ENCODE measurements around the gene MEX3A.

MEX3A gene

DNA sequence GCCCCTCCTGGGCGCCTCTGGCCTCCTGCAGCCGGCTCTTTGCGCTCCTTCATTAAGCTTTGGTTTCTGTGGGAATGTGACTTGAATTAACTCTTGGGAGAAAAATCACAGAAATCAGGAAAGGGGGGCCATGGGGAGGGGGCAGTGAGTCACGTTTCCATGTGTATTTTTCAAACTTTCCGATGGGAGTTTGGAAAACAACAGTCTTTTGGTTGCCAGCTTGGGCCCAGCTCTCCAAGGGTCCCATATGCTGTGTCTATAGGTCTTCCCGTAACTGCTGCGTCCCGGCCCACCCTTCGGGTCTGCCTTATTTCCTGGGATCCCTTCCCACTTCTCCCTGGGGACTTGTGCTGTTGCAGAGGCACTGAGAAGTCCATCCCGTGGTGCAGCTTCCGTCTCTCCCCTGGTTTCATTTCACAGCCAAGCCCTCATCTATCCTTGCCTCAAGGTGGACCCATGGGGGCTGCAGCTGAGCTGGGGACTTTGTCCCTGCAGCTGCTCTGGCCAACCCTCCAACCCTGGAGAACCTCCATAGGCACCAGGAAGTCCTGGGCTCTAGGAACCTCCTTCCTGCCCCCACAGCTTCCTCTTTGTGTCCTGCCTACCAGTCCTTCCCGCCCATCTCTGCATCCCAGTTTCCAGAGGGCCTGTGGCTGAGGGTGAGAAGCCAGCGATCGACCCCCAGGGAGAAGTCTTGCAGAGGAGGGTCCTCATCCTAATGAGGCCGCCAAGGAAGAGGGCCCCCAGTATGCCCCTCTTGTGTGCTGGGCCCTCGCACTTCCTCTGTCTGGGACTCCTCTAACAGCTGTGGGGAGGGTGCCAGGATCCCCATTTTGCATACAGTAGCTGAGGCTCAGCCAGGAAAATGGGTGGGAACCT, 20.6 kb upstream of the MEX3A start:
- no peak for DNase-seq (ENCODE audit: low spot score)

DNA sequence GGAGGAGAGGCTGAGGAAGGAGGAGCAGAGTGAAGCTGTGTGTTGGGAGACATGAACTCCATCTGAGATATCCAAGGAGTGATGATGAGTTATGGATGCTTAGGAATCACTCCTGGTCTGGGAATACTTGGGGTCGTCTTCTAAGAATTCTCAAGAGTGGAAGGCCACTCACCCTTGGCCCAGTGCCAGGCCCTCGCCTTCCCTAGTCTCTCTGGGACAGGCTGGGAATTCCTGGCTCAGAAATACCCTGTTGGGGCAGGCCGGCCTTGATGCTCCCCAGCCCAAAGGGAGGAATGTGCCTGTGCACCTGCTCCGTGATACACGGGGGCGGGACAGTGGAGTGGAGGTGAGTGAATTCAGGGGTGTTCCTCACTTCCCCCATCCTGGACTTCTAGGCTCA, 19.6 kb upstream of the MEX3A start:
- no peak for DNase-seq (ENCODE audit: low spot score)

DNA sequence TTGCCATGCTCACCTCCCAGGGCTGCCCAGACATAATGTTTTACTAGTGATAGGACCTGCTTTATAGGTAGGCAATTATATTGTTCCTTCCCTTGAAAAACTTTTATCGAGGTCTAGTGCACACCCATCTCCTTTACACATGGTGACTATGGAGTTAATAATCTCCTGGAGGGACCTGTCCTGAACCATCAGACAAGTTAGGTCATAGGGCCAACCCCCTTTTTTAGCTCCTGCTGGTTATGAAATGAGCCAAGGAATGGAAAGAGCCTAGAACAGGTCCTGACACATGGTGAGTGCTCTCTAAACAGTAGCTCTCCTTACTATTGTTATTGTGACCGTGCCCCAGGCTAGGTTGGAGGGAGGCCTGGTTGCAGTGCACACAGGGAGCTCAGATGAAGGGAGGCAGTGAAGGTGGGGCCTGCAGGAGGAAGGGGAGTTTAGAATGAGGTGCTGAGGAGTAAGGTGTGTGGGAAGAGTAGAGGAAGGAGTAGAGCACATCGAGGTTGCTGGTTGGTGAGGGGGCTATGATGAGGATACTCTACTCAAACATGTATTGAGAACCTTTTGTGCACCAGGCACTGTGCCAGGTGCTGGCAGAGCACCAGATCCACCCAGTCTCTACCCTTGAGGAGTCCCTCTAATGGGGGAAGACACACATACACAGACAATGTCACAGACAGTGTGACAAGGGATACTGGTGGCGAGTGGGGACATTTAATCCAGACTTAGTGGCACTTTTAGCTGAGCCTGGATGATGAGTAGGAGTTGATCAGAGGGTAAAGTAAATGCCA, 18.1 kb upstream of the MEX3A start:
- no peak for DNase-seq (ENCODE audit: low spot score)

DNA sequence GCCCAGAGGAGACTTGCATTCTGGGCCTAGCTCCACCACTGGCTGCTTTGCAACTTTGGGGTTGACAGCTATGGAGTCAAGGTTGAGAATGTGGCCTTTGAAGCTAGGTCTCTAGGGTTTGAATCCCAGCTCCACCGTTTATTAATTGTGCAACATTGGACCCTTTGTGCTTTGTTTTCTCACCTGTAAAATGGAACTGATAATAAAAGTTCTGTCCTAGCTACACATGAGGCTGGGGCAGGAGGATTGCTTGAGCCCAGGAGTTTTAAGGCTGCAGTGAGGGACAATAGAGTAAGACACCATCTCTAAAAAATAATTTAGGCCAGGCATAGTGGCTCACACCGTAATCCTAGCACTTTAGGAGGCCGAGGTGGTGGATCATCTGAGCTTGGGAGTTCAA, 17.0 kb upstream of the MEX3A start:
- DNase-seq (ENCODE audit: low spot score) = no peak

DNA sequence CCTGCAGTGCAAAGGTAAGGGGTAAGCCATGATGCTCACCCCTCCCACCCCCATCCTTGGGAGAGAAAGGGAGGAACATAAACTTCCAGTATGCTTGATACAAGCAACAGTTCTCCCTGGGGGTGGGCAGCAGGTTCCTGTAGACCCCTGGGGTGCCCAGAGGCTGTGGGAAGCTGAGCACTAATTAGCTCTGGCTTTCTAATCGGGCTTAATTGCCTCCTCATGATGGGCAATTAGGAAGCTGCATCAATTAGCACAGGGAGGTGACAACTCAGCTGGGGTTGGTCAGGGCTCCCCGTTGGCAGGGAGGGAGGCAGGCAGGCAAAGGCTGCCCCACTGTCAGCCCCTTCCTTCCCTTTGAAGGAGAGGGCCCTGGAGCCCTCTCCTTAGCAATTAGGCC, 16.5 kb upstream of the MEX3A start:
- no peak for DNase-seq (ENCODE audit: low spot score)

DNA sequence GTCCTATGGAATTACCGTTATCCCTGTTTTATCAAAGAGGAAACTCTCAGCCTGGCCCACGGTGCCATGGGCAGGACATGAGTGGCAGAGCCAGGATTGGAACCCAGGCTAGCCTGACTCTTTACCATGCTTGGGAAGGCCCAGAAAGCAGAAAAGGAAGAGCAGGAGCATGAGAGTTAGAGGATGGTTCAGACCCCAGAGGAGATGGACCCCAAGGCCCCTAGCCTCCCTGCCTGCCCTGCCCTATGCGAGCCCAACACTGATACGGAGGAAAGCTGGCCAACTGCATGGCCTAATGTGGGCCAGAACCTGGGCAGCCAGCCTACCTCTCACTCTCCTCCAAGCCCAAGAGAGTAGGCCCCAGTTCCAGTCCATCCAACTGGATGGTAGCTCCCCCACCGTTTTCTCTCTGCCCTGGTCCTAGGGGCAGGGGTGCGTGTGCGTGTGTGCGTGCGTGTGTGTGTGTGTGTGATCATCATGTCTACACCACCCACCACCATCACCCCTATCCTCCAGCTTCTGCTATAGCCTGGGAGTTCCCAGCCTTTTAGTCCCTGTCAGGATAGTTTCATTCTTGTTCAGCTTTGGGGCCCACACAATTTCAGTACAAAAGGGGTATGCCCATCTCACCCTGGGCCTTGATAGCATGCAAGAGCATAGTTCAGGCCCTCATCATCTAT, 15.4 kb upstream of the MEX3A start:
- no peak for DNase-seq (ENCODE audit: low spot score)

DNA sequence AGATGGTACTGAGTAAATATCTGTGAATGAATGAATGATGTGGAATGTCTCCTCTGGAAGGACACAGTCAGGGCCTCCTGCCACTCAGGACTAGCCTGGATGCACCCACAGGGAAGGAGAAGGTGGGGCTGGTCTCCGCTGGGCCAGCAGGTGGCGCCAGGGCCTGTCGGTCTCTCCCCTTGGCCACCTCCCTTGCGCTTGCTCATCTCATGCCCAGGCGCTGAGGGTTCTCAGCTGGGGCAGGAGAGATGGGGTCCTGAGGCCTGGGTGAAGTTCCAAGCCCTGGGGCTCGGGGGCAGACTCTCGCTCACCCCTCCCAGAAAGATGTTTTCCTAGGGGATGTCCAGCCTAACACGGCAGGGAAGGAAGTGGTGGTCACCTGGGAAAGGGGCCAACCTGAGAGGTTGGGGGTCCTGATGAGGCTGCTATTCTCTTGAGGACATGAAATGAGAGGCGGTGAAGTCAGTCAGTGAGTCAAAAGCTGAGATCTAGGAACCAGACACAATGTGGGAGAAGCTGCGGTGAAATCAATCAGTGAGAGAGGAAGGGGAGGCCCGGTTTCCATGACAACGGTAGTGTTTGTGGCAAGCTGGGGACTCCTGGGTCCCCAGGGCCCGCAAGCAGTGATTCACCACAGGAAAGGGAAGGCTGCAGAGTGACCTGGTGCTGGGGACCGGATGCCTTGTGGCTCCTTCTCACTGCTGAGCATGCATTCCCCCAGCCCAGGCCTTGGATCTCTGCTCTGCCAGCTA, 14.6 kb upstream of the MEX3A start:
- peak; percentile 95 for DNase-seq (ENCODE audit: low spot score)

DNA sequence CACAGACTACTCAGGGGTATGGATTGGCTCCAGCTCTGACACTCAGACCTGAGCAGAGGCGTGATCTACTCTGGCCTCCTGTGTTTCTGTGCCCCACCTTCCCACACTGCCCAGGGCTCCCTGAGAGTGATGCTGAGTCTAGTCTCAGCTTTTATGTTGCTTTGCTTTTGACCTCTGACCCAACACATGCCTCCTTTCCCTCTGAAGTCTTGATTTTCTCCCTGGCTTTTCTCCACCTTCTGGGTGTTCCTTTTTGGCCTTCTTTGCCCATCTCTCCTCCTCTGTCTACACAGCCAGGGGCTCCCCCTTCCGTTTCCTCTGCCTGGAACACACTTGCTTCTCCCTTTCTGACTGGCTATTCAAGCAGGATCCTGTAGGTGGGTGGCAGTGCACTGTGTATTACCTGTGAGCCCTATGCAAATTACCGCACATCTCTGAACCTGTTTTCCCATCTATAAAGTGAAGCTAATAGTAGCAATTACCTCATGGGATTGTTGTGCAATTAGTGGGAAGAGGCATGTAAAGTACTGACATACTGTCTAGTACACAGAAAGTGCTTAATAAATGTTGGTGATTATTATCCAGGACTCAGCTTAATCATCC, 13.7 kb upstream of the MEX3A start:
- DNase-seq (ENCODE audit: low spot score) = no peak

DNA sequence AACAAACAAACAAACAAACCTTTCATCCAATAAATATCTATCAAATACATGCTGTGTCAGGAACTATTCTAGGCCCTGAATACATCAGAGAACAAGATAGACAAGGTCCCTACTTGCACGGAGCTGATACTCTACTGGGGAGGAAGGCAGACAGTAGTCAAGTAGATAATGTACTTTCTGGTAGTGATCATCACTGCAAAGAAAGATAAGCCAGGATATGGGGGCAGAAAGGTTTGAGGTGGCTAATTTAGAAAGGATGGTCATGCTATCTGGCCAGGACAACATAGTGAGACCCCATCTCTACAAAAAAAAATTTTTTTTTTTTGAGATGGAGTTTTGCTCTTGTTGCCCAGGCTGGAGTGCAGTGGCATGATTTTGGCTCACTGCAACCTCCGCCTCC, 9.3 kb upstream of the MEX3A start:
- no peak for DNase-seq (ENCODE audit: low spot score)

DNA sequence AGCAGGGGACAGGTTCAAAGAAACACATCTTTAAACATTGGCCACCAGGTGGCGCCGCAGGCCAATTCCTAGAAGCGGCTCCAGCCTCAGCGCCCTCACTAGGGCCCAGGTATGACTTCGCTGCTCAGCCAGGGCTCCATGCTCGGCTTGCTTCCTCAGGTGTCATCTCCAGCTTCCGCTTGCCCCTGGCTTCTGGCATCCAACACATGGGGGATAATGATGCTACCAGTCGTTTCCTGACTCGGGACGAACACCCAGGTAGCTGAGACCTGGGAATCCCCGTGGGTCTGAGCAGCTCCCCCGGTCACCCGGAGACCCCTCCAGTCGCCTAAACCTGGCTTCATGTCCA, 8.5 kb upstream of the MEX3A start:
- peak; percentile 93 for DNase-seq (ENCODE audit: low spot score)

DNA sequence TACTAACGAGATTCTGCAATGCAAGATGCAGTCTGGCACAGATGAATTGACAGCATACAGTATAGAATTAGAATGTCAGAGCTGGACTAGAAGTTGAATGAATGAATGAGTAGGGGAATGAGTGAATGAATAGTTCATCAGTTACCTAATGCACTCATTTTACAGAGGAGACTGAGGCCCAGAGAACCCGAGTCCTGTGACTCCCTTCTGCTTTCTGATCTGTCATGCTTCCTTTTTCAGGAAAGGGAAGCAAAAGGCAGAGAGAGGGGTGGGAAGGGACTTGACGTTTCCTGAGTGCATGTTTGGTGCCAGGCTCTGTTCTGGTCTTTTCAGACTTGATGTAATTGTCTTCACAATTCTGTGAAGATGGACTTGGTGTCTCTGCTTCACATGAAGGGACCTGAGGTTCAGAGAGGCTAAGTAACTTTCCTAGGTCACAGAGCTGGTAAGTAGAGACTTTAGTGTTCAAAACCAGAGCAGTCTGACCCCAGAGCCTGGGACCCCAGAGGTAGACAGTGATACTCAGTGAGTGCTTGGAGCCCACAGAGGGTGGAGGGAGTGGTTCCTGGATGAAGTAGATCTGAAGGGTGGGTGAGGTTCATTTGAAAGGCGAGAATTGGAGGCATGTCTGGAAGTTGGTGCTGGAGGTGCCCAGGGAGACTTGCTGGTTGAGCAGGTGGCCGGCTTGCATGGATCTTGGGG, 8.0 kb upstream of the MEX3A start:
- DNase-seq (ENCODE audit: low spot score) = no peak

DNA sequence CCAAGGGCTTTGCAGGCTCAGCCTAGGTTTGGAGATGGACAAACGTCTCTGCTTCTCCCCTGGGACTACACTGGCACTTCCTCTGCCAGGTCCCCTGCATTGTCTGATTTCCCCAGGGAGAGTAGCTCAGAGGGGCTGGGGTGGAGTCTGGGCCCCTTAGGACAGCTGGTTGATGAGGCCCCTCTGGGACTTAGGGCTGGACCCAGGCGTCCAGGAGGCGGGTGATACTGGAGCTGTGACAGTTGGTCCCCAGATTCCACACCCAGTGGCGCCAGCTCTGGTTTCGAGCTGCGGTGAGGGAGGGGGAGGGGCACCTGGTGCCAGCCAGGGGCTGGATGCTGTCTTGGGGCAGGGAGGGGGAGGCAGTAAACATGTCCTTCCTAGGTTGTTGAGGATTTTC, 7.4 kb upstream of the MEX3A start:
- DNase-seq (ENCODE audit: low spot score) = no peak

DNA sequence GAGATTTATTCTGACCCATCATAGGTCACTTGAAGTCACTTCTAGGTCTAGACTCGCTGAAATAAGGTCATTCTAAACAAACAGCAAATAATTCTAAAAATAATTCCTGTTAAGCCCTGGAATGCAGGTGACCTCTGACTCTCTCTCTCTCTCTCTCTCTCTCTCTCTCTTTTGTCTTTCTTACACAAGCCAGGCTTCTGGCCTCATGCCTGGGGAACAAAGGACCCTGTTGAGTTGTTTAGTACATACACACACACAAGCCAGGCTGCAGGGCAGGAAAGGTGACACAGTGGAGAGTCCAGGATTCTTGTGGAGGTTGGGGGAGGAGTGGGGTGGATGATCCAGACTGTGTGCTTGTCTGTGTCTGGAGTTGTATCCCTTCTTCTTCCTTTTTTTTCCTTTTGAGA, 4.0 kb upstream of the MEX3A start:
- DNase-seq (ENCODE audit: low spot score) = no peak

DNA sequence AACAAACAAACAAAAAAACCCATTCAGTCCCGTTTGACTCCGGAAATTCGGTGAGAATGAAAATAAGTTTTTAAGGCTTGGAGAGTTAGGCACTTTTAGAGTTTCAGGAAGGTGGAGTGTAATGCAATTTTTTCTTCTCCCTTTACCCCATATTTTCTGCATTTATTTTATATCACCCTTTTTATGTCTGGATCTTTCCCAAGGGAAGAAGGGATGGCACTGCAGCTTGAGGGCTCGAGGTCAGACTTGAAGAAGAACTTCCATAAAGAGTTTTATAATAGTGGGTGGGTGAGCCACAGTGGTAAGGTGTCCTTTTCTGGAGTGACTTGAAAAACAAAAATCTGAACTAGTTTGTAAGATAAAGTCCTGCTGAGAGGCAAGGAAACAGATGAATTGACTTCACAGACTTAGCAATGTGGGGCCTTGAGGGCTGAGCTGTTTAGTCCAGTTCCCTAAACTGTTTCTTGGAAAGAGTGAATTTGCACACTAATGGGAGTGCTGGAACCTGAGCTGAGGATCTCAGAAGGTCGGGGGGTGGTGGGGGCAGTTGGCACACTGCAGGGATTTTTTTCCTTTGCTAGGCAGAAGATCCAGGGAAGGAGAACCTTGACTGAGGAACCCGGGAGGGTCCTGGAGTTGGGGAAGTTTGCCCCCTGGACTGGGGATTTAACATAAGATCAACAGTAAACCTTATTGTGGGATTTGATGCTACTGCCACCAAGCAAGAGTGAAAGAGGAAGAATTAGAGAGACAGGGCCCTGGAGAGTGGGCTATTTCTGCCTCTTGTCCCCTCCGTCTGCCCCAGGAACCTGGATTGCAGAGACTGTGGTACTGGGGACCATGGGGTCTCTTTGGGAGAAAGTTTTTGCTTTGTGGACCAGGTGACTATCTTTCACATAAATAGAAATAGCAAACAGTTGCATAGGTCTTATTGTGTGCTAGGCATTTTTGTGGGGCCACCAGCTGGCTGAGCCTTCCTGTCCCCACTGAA, 1.8 kb upstream of the MEX3A start:
- DNase-seq (ENCODE audit: low spot score) = no peak

DNA sequence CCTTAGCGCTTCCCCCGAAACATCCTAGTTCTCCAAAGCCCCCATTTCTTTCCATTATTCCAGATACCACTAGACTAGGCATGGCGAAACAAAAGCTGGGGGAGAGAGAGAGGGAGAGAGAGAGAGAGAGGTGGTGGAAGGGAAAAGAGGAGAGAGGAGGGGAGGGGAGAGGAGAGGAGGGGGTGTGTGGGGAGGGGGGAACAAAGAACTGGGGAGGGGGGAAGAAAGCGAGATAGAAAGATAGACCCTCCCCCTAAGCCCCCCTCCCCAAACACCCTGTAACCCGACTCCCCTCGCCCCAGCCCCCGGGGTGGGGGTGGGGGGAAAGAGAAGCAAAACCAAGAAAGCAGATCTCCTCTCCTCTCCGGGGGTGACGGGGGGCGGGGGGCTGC, 352 bp downstream of the MEX3A start:
- DNase-seq (ENCODE audit: low spot score) = no peak

DNA sequence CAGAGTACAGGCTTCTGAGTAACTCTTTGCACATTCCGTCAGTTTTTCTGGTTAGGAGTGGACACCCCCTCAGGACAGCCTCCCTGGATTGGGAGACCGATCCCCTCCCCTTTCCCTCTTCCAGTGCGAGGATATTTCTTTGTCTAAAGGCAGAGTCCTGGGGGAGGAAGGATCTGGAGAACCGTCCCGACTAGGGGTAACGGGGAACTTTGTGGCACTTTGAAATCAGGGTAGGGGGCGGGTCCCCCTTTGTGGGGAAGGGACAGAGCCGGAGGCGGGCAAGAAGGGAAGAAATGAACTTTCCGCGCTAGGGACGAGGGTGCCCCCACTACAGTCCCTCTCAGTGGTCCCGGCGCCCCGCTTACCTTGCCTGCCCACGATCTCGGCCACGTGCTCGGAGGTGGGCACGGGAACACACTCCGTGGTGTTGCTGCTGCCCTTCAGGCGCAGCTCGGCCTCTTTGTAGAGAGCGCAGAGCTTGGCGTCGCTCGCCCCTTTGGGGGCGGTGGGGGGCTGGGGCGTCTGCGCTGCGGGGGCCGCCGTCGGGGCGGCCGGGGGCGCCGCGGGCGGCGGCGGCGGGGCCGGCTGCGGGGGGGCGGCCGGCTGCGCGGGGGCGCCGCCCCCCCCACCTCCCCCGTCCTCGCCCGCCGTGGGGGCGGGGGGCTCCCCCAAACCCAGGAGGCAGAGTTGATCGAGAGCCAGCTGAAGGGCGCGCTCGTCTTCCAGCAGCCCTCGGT, 917 bp downstream of the MEX3A start:
- no peak for DNase-seq (ENCODE audit: low spot score)

DNA sequence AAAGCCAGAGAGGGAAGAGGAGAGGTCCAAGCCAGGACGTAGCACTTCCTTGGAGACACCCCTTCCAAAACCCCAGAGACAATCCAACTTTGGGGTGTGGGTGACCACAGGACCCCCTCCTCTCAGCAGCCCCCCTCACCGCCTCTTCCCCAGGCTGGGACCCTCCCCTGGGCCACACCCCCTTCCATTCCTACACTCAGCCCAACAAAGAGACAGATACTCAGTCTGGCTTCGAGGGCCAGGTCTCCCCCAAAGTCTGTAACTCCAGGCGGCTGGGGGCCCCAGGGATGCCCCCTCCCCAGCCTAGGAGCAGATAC, 1.4 kb downstream of the MEX3A start:
- no peak for DNase-seq (ENCODE audit: low spot score)

DNA sequence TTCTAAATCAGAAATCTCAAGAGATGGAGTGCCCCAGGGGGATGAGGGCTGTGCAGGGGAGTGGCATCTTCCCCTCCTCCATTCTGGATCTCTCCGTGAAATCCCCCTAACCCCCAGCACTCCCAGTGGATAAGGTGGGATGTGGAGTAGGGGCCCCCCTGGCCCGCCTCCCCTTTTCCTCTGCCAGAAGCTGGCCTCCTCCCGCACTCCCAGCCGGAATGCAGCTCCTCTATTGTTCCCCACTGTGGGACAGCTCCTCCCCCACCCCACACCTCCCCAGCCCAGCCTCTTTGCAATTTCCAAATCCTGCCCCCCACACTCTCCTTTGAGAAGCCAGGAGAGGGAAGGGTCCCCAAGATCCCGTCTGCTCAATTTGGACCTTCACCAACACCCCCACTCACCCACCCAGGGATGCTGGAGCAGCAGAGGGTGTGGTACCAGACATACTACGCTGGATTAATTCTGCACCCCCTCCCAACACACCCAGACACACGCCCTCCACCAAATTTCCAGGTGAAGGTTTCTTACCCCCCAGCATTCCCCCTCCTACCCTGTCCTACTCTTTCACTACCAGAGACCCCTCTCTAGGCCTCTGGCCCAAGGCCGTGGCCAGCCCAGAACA, 1.9 kb downstream of the MEX3A start:
- DNase-seq (ENCODE audit: low spot score) = no peak

DNA sequence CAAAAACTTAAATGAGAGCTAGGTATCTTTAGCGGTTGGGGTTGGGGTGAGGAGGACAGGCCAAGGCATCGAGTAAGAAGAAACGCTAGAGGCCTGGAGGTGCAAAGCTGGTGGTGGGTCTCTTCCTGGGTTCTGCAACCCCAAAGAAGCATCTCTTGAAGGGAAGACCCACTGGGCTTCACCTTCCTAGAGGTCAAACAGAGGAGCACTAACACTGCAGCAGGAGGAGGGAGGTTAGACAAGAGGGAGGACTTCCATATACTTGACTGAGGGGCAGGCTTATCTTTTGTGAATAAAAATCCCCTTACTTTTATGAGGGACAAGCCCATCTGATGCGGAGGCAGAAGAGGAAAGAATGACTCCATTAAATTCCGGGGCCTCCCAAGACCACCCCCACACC, 2.5 kb downstream of the MEX3A start:
- no peak for DNase-seq (ENCODE audit: low spot score)

All from NAMALWA (cell line).